ENCODE measurements around the gene NXT1. TPM values are rescaled to one million over a fixed set of nuclear protein-coding genes. Genes with fewer than 3 reads are reported as not detected.
"Not testable (repeated sequence)": the region's sequence is repeated elsewhere in the genome, so short reads cannot be mapped to it uniquely, and the experiment has no call there.

The NXT1 gene
- total RNA-seq, 3 donors from 2014 or later: 9.9 to 12.9 (median 10.6) TPM

- H3K4me1 ChIP-seq (ENCODE audit: low read depth): peaks cover 11% of the 10 kb centered on the region
- no peaks in the 10 kb centered on the region for H3K36me3 ChIP-seq (ENCODE audit: low read depth)
- no peak for DNase-seq
- TF ChIP-seq CTCF (IDR thresholded peaks at IDR 0.05): no peak
- H3K4me3 ChIP-seq: no peak overlapping the region
- ATAC-seq: no peak
- H3K9me3 ChIP-seq: no peaks in the 10 kb centered on the region
- intact Hi-C loops (cut with DNase I, micrococcal nuclease): no loop called here
These were observed 4.6 kb upstream of the NXT1 start for GRCh38 chr20:23346002-23346401.

DNA sequence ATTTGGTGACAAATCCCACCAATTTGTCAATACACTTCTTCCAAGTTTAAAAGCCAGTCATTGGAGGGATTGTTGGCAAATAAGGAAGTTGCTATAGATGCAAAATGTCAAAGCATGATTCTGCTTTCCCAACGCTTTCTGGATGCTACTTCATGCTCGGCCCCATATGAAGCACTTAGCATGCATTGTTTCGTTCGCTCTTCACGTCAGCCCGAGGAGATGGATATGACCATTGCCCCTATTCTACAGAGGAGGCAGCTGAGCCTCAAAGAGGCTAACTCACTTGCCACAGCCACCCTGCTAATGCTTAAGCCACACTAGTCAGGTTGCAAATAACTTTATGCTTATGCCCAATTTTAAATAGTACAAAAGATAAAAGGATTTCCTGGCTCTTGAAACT is 2.8 kb upstream of the NXT1 start:
- Histone ChIP-seq H3K36me3 (ENCODE audit: low read depth) (no peaks in the 10 kb centered on the region), H3K9me3 (no peaks in the 10 kb centered on the region), H3K4me1 (ENCODE audit: low read depth) (peaks cover 22% of the 10 kb centered on the region), H3K4me3 (no peak overlapping the region)
- intact Hi-C loops (cut with DNase I, micrococcal nuclease): no loop called here
- DNase-seq (no peak), ATAC-seq (no peak)
- no peak for TF ChIP-seq CTCF (IDR thresholded peaks at IDR 0.05)

DNA sequence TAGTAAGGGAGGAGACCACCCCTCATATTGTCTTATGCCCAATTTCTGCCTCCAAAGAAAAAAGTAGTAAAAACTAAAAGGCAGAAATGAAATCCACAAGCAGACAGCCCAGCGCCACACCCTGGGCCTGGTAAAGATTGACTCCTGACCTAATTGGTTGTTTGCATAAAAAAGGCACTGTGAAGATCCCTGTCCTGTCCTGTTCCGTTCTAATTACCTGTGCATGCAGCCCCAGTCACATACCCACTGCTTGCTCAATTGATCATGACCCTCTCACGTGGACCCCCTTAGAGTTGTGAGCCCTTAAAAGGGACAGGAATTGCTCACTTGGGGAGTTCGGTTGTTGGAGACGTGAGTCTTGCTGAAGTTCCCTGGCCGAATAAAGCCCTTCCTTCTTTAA is 2.1 kb upstream of the NXT1 start:
- intact Hi-C loops (cut with DNase I, micrococcal nuclease); H3K36me3 ChIP-seq (ENCODE audit: low read depth); H3K9me3 ChIP-seq; ATAC-seq; H3K4me3 ChIP-seq: not testable (repeated sequence)
- DNase-seq: peak in 1 of 3 donors; percentile 38
- H3K4me1 ChIP-seq (ENCODE audit: low read depth): peaks cover 22% of the 10 kb centered on the region

DNA sequence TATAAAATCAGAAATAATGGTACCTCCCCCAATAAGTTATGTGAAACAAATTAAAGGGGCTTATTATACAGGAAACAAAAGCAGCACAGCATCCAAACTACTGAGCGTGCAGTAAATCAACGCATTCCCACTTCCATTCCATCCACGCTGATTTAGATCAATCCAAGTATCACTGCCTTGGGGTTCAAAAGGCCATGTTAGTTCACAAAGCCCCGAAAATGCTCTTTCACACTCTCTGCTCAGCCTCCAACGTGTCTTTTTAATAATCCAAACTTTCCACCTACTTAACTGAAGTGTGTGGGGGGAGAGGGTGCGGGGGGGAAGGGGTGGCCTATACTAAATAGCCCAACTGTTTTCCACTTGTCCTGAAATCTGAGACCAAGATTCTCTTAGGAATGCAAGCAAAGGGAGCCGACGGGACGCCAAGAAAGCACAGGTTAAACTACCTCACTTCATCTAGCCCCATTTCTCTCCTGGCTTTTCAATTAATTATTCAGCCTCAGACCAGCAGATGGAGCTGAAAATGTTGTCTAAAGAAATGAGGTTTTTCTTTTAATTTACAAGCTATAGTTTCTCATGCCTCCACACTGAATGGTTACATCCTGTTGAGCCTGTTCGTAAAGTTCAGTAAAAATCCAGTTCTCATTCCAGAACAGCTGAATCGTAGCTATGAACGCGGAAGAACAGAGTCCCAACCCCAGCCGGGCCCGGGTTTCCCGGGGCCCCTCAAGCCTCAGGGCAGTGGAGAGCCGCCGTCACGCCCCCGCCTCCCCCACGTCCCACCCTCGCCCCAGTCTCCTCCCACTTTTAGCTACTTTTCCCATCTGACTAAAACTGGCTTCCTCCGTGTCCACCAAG is 1.0 kb upstream of the NXT1 start:
- no peaks in the 10 kb centered on the region for H3K9me3 ChIP-seq
- TF ChIP-seq CTCF (IDR thresholded peaks at IDR 0.05): no peak
- H3K36me3 ChIP-seq (ENCODE audit: low read depth): peaks cover 4% of the 10 kb centered on the region
- peak overlapping the region; percentile 86 for H3K4me3 ChIP-seq
- DNase-seq (peak in 1 of 3 donors; percentile 79), ATAC-seq (peak; percentile 73)
- intact Hi-C loops (cut with DNase I, micrococcal nuclease): no loop called here
- H3K4me1 ChIP-seq (ENCODE audit: low read depth): peaks cover 22% of the 10 kb centered on the region

GRCh38 chr20:23350904-23351838 is 580 bp downstream of the NXT1 start:
- peak; percentile 70 to 76 (median 72) for DNase-seq
- Histone ChIP-seq H3K9me3 (no peaks in the 10 kb centered on the region), H3K4me1 (ENCODE audit: low read depth) (peaks cover 22% of the 10 kb centered on the region), H3K36me3 (ENCODE audit: low read depth) (peaks cover 4% of the 10 kb centered on the region), H3K4me3 (peak overlapping the region; percentile 86)
- ATAC-seq: peak; percentile 33
- intact Hi-C loops (cut with DNase I, micrococcal nuclease): no loop called here
- TF ChIP-seq CTCF (IDR thresholded peaks at IDR 0.05): no peak

DNA sequence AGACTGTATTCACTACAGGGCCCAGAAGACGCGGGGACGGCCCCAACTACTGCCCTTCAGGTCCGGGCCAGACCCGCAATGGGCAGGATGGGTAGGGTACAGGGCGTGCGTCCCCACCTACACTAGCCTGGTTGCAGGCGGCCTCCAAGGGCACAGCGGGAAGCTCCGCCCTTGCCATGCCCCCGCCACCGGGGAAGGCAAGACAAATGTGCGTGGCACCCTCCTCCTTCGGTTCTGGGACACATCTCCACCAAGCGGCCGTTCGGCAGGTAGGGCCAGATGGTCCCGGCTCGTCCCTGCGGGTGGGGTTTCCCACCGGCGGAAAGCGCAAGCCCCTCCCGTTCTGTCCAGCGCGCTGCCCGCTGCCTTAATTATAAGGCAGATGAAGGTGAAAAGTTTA is 5.6 kb downstream of the NXT1 start:
- ATAC-seq (no peak), DNase-seq (peak in 2 of 3 donors; percentile 36 to 60)
- H3K4me1 ChIP-seq (ENCODE audit: low read depth): peaks cover 40% of the 10 kb centered on the region
- TF ChIP-seq CTCF (IDR thresholded peaks at IDR 0.05): no peak
- intact Hi-C loops (cut with DNase I, micrococcal nuclease): no loop called here
- peaks cover 4% of the 10 kb centered on the region for H3K36me3 ChIP-seq (ENCODE audit: low read depth)
- no peak overlapping the region for H3K4me3 ChIP-seq
- H3K9me3 ChIP-seq: no peaks in the 10 kb centered on the region

Data from mucosa of descending colon (tissue), 3 donors.